Type B pancreatic cell (in vitro differentiated cells): ENCODE measurements around the gene NET1. TPM values are rescaled to one million over a fixed set of nuclear protein-coding genes. Genes with fewer than 3 reads are reported as not detected.

Experiments
- DNase-seq: peaks from one replicate; pipeline ENCODE4 v3.0.0; 2021; ENCODE audit warnings: mixed read lengths; ENCODE audit not compliant: unreplicated experiment; ENCODE audit errors: extremely low spot score
- H3K27ac Mint-ChIP-seq: 2 replicates; pipeline ENCODE4 v1.8.0; 2021; ENCODE audit warnings: mild to moderate bottlenecking, mixed read lengths
- H3K27me3 Mint-ChIP-seq: 2 replicates; pipeline ENCODE4 v1.8.0; 2021; ENCODE audit warnings: mixed read lengths
- H3K36me3 Mint-ChIP-seq: 2 replicates; pipeline ENCODE4 v1.8.0; 2021; ENCODE audit warnings: mixed read lengths
- H3K4me1 Mint-ChIP-seq: one replicate; pipeline ENCODE4 v1.8.0; 2021; ENCODE audit warnings: mixed read lengths; ENCODE audit not compliant: unreplicated experiment
- H3K4me3 Mint-ChIP-seq: 2 replicates; pipeline ENCODE4 v1.8.0; 2021; ENCODE audit warnings: mild to moderate bottlenecking, mixed read lengths
- H3K9me3 Mint-ChIP-seq: 2 replicates; pipeline ENCODE4 v1.8.0; 2021; ENCODE audit warnings: mixed read lengths
- total RNA-seq: library from RNA; stranded (reverse); gene quantifications from 2 replicates; pipeline ENCODE4 v1.2.1, GENCODE V29; 2021; ENCODE audit warnings: low replicate concordance
- TF ChIP-seq, protein P1 (sequence below): fragments of 200-600 bp; sonication (generic); conservative IDR thresholded peaks from 2 replicates; pipeline ENCODE4 v1.5.0; 2021; ENCODE audit warnings: antibody characterized with exemption, mild to moderate bottlenecking

Gene NET1
- total RNA-seq, 1 donor from 2014 or later = 105 TPM

DNA sequence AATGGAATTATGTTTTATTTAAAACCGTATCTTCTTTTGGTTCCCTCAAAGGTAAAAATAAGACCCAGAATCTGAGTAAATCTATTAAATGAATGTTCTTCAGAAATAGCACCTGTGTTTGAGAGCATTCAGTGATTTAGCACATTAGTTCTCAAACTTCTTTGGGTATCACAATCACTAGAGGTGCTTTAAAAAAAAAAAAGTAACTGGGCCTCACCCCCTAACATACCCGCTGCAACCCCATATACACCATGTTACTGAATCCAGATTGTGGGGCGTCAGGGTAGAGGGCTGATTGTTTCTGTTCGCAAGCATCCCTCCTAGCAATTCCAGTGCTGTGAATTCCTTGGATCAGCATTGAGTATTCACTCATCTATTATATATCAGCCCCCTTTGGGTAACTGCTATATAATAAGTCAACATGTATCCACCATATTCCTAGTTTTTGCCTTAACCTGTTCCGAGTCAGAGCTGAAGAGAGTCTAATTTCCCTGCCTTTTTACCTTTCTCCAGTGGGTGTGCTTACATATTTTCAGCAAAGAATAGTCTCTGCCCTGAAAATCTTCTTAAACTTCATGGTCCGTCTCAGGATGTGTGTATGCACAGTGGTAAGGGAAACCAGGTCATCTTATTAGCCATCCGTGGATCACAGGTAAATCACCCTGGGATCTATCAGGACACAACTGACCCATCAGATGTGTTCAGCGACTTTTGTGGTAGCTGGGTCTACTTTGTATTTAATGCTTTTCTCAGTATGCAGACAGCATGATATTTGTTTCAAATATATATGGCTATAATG lies 46.8 kb downstream of the NET1 start:
- DNase-seq = no peak
- Mint-ChIP-seq H3K36me3 (peaks cover 52% of the 10 kb centered on the region), H3K27me3 (no peaks in the 10 kb centered on the region), H3K27ac (no peak overlapping the region), H3K9me3 (no peaks in the 10 kb centered on the region), H3K4me1 (peaks cover 28% of the 10 kb centered on the region), H3K4me3 (no peak overlapping the region)
- TF ChIP-seq, protein P1, sequence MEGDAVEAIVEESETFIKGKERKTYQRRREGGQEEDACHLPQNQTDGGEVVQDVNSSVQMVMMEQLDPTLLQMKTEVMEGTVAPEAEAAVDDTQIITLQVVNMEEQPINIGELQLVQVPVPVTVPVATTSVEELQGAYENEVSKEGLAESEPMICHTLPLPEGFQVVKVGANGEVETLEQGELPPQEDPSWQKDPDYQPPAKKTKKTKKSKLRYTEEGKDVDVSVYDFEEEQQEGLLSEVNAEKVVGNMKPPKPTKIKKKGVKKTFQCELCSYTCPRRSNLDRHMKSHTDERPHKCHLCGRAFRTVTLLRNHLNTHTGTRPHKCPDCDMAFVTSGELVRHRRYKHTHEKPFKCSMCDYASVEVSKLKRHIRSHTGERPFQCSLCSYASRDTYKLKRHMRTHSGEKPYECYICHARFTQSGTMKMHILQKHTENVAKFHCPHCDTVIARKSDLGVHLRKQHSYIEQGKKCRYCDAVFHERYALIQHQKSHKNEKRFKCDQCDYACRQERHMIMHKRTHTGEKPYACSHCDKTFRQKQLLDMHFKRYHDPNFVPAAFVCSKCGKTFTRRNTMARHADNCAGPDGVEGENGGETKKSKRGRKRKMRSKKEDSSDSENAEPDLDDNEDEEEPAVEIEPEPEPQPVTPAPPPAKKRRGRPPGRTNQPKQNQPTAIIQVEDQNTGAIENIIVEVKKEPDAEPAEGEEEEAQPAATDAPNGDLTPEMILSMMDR = no peak

DNA sequence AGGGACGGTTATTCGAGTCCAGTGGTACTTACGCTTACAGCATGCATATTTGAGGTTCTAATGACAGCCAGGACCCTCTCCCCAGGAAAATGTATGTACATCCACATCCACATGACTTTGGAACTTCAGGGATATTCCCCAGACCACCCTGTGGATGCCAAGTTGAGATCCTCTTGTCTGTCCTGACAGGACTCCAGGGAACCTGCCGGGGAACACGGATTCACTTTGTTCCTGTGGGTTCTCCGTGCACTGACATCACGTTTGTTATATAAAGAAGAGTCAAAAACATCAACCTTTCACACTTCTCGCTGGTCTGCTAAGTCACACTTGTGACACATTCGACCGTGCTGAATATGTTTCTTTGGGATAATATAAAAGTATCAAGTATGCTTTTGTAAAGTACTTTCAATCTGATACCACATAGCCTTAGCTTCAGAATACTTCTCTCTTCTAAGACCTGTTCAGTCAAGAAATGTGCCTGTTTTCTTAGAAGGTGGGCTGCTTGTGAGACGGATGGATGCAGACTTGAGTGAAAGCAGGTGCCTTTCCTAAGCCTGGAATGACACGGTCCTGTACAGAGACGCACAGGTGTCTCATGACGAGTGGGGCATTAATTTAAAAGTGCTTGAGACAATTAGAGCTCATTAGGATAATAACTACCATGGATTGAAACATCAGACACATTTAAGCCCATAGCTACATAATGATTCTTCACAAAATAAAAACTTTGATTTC lies 48.3 kb downstream of the NET1 start:
- Mint-ChIP-seq H3K27ac (no peak overlapping the region), H3K4me3 (peak overlapping the region; percentile 14), H3K27me3 (no peaks in the 10 kb centered on the region), H3K9me3 (no peaks in the 10 kb centered on the region), H3K4me1 (peaks cover 33% of the 10 kb centered on the region), H3K36me3 (peaks cover 41% of the 10 kb centered on the region)
- TF ChIP-seq, protein P1 = no peak
- no peak for DNase-seq

DNA sequence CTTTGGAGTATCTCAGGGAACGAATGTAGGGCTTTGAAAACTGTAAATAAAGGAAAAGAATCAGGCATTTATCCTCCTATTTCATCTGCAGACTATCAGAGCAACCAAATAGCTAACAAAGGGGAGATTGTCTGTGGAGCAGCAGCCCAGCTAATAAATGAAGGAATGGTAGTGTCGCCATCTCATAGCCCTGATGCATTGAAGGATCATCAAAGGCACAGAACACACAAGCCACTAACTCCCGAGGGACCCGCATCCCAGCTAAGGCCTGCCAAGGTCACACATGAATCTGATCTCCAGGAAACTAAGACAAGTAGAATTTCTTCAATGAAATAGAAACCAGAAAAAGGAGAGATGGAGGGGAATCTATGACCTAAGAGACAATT lies 48.8 kb downstream of the NET1 start:
- H3K4me1 Mint-ChIP-seq = peaks cover 37% of the 10 kb centered on the region
- no peak for DNase-seq
- H3K36me3 Mint-ChIP-seq = peaks cover 36% of the 10 kb centered on the region
- H3K27ac Mint-ChIP-seq = no peak overlapping the region
- no peaks in the 10 kb centered on the region for H3K9me3 Mint-ChIP-seq
- peak overlapping the region; percentile 14 for H3K4me3 Mint-ChIP-seq
- TF ChIP-seq, protein P1 = no peak
- H3K27me3 Mint-ChIP-seq = no peaks in the 10 kb centered on the region

DNA sequence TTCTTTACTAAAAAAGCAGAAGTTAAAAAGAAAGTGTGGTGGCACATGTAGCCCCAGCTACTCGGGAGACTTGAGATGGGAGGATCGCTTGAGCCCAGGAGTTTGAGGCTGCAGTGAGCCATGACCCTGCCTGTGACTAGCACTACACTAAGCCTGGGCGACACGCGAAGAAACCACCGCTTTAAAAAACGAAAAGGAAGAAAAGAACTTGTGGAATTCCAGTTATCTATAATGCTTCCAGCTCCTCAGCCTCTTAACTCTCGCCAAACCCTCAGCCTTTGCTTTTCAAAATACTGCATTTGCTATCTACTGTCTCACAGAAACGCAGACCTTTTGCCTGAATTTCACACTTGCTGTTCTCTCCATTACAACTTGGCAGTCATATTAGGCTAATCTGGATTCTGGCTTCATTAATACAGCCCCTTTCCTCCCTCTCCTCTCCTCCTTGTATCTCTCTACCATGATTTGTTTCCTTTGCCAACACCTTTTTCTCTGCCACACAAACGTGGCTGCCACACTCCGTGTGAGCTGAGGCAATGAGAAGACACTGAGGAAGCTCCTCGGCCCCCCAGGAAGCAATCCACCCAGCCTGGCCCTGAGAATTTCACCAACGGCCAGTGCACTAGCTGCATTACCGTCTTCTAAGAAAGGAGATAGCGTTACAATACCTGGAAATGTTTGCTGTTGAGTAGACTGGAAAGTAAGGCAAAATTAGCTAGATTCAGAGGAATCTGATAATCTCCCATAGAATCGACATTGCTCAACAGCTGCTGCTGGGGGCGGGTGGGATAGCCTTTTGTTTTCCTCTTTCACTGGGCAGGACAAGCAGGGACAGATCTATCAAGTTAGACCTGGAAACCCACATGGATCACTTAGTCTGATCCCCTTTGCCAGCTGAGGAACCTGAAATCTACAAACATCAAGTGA lies 49.8 kb downstream of the NET1 start:
- H3K27ac Mint-ChIP-seq = peak overlapping the region; percentile 68
- H3K9me3 Mint-ChIP-seq = no peaks in the 10 kb centered on the region
- peaks cover 31% of the 10 kb centered on the region for H3K36me3 Mint-ChIP-seq
- TF ChIP-seq, protein P1 = no peak
- peaks cover 46% of the 10 kb centered on the region for H3K4me1 Mint-ChIP-seq
- H3K4me3 Mint-ChIP-seq = no peak overlapping the region
- H3K27me3 Mint-ChIP-seq = no peaks in the 10 kb centered on the region
- DNase-seq = no peak

DNA sequence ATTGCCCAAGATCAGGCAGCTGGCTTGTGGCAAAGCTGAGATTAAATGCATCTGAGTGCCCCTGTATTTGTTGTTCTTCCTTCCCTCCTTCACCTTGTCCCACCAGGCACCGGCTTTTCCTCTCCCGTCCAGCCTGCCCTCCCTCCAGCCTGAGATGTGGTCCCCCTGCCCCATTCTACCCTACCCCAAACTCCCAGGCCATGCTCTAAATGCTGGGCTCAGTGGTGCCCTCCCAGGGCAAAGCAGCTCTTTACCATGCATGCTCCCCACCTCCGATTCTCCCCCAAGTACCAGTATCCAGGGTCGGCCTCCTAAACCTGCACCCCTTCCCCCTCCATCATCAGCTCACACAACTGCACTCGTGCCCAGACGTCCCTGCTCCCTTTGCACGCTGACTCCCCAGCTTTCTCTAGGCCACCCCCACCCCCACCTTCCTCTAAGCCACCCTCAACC lies 50.5 kb downstream of the NET1 start:
- Mint-ChIP-seq H3K4me1 (peaks cover 52% of the 10 kb centered on the region), H3K27me3 (no peaks in the 10 kb centered on the region), H3K36me3 (peaks cover 28% of the 10 kb centered on the region), H3K9me3 (peaks cover 1% of the 10 kb centered on the region), H3K27ac (no peak overlapping the region), H3K4me3 (peak overlapping the region; percentile 20)
- DNase-seq = no peak
- TF ChIP-seq, protein P1 = no peak
